NT2/D1 (cell line): ENCODE measurements around the gene SLMAP.

Source experiments
- SUZ12 ChIP-seq: IDR thresholded peaks from 2 replicates; pipeline ENCODE4 v1.6.1; 2011; ENCODE audit not compliant: insufficient read length, insufficient read depth; ENCODE audit errors: extremely low read depth
- YY1 ChIP-seq: IDR thresholded peaks from 2 replicates; pipeline ENCODE4 v1.6.1; 2011; ENCODE audit not compliant: insufficient read length, insufficient read depth

GRCh38 chr3:57832900-57833313 is 76.8 kb downstream of the SLMAP start:
- TF ChIP-seq YY1, result no peak
- TF ChIP-seq SUZ12, result no peak
